GM21367 (cell line): ENCODE results near the gene PRRC1.
A peak's percentile ranks its signal among the peaks of the same experiment; 100 is the strongest.

Source experiments
- ATAC-seq: cut with Tn5 transposase; IDR thresholded peaks from one replicate; pipeline ENCODE4 v1.9.1; 2021; ENCODE audit not compliant: unreplicated experiment

PRRC1 gene

GRCh38 chr5:127517480-127518318 is at the start of gene PRRC1:
Gene PRRC1 (plus strand): TSS chr5:127517640. CDS start chr5:127523480, 5,840 bp downstream.
- peak; percentile 92 for ATAC-seq

GRCh38 chr5:127471211-127471610 is 46.2 kb upstream of the PRRC1 start:
- no peak for ATAC-seq

- ATAC-seq, result no peak
Measured at GRCh38 chr5:127472700-127473099, 44.7 kb upstream of the PRRC1 start.

- no peak for ATAC-seq
Measured at GRCh38 chr5:127486471-127486870, 31.0 kb upstream of the PRRC1 start.

- ATAC-seq, result no peak
Measured at GRCh38 chr5:127492854-127493738, 24.3 kb upstream of the PRRC1 start.

GRCh38 chr5:127498548-127498947 is 18.9 kb upstream of the PRRC1 start:
- no peak for ATAC-seq

- ATAC-seq, result no peak
Measured at GRCh38 chr5:127505905-127506304, 11.5 kb upstream of the PRRC1 start.

- no peak for ATAC-seq
Measured at GRCh38 chr5:127506616-127507015, 10.8 kb upstream of the PRRC1 start.

GRCh38 chr5:127508644-127509373 is 8.6 kb upstream of the PRRC1 start:
- no peak for ATAC-seq

GRCh38 chr5:127513408-127513970 is 4.0 kb upstream of the PRRC1 start:
- no peak for ATAC-seq

GRCh38 chr5:127514816-127515215 is 2.6 kb upstream of the PRRC1 start:
- no peak for ATAC-seq

GRCh38 chr5:127515693-127516440 is 1.6 kb upstream of the PRRC1 start:
- no peak for ATAC-seq

- peak; percentile 16 for ATAC-seq
Measured at GRCh38 chr5:127517110-127517479, 345 bp upstream of the PRRC1 start.

GRCh38 chr5:127518319-127518621 is 830 bp downstream of the PRRC1 start:
- peak; percentile 28 for ATAC-seq

GRCh38 chr5:127519527-127519926 is 2.1 kb downstream of the PRRC1 start:
- no peak for ATAC-seq

GRCh38 chr5:127521138-127521770 is 3.8 kb downstream of the PRRC1 start:
- ATAC-seq, result no peak

- ATAC-seq, result no peak
Measured at GRCh38 chr5:127525181-127525580, 7.7 kb downstream of the PRRC1 start.

- no peak for ATAC-seq
Measured at GRCh38 chr5:127529904-127530682, 12.7 kb downstream of the PRRC1 start.

GRCh38 chr5:127536687-127537086 is 19.2 kb downstream of the PRRC1 start:
- no peak for ATAC-seq
